OCI-LY1 (cell line): ENCODE results near the gene FBXO4.

Experiments used
- H2AFZ ChIP-seq: fragments of 200-600 bp; sonication (generic), shearing (Covaris generic); 2 replicates; pipeline ENCODE4 v1.6.0; 2014; ENCODE audit warnings: antibody characterized with exemption, mild to moderate bottlenecking, low read length
- H3F3A ChIP-seq: fragments of 200-600 bp; sonication (generic), shearing (Covaris generic); 2 replicates; pipeline ENCODE4 v1.6.0; 2014; ENCODE audit warnings: mild to moderate bottlenecking, antibody characterized with exemption, low read length, moderate library complexity; ENCODE audit not compliant: insufficient read depth
- H3K27ac ChIP-seq: fragments of 200-600 bp; sonication (generic); 2 replicates; pipeline ENCODE4 v1.5.1; 2014; ENCODE audit warnings: low read length, mixed run types, mild to moderate bottlenecking, low read depth; ENCODE audit not compliant: poor library complexity, severe bottlenecking
- H3K27me3 ChIP-seq: fragments of 200-600 bp; sonication (generic); 2 replicates; pipeline ENCODE4 v1.6.0; 2014; ENCODE audit warnings: antibody characterized with exemption, mild to moderate bottlenecking, low read length, moderate library complexity; ENCODE audit not compliant: insufficient read depth
- H3K36me3 ChIP-seq: fragments of 200-600 bp; sonication (generic); 2 replicates; pipeline ENCODE4 v1.6.1; 2014; ENCODE audit warnings: mild to moderate bottlenecking, antibody characterized with exemption, low read length, moderate library complexity, mixed read lengths; ENCODE audit not compliant: insufficient read depth
- H3K4me1 ChIP-seq: fragments of 200-600 bp; sonication (generic); 2 replicates; pipeline ENCODE4 v1.5.1; 2014; ENCODE audit warnings: mild to moderate bottlenecking, low read length, moderate library complexity; ENCODE audit not compliant: insufficient read depth, severe bottlenecking
- H3K4me2 ChIP-seq: fragments of 200-600 bp; sonication (generic), shearing (Covaris generic); 2 replicates; pipeline ENCODE4 v1.6.1; 2014; ENCODE audit warnings: low read length
- H3K4me3 ChIP-seq: fragments of 200-600 bp; sonication (generic); 2 replicates; pipeline ENCODE4 v1.5.1; 2014; ENCODE audit warnings: low read length, low read depth, mild to moderate bottlenecking, mixed read lengths; ENCODE audit not compliant: poor library complexity, severe bottlenecking
- H3K79me2 ChIP-seq: fragments of 200-600 bp; shearing (Covaris generic); 2 replicates; pipeline ENCODE4 v1.6.1; 2016; ENCODE audit warnings: mixed run types, low read length, mixed read lengths; ENCODE audit not compliant: insufficient read depth
- H3K9ac ChIP-seq: fragments of 200-600 bp; sonication (generic), shearing (Covaris generic); 2 replicates; pipeline ENCODE4 v1.6.1; 2014; ENCODE audit warnings: mild to moderate bottlenecking, low read length, mixed read lengths
- H3K9me2 ChIP-seq: fragments of 200-600 bp; sonication (generic), shearing (Covaris generic); 2 replicates; pipeline ENCODE4 v1.6.1; 2014; ENCODE audit warnings: low read depth, mild to moderate bottlenecking, low read length, mixed read lengths
- H3K9me3 ChIP-seq: fragments of 200-600 bp; shearing (Covaris generic); 2 replicates; pipeline ENCODE4 v1.6.1; 2014; ENCODE audit warnings: low read length, mixed read lengths
- H4K20me1 ChIP-seq: fragments of 200-600 bp; sonication (generic), shearing (Covaris generic); 2 replicates; pipeline ENCODE4 v1.6.0; 2016; ENCODE audit warnings: mild to moderate bottlenecking, low read length; ENCODE audit not compliant: insufficient read depth
- EZH2 ChIP-seq: fragments of 200-600 bp; sonication (generic), shearing (Covaris generic); IDR thresholded peaks from 2 replicates; pipeline ENCODE4 v1.8.0; 2017; ENCODE audit warnings: borderline replicate concordance, mixed run types, mild to moderate bottlenecking, antibody characterized with exemption, low read length, moderate library complexity, mixed read lengths
- TF ChIP-seq, protein P1 (sequence below): fragments of 200-600 bp; sonication (generic), shearing (Covaris generic); IDR thresholded peaks from 2 replicates; pipeline ENCODE4 v1.5.1; 2017; ENCODE audit warnings: mild to moderate bottlenecking, antibody characterized with exemption, low read length, moderate library complexity, mixed read lengths

Gene FBXO4

GRCh38 chr5:41906151-41906550 lies 18.9 kb upstream of the FBXO4 start:
- H3K27ac ChIP-seq: no peak overlapping the region
- H3K4me2 ChIP-seq: no peak overlapping the region

GRCh38 chr5:41908374-41909079 lies 16.6 kb upstream of the FBXO4 start:
- H3K4me1 ChIP-seq: peaks cover 14% of the 10 kb centered on the region
- H3K36me3 ChIP-seq: peaks cover 59% of the 10 kb centered on the region
- TF ChIP-seq, protein P1, sequence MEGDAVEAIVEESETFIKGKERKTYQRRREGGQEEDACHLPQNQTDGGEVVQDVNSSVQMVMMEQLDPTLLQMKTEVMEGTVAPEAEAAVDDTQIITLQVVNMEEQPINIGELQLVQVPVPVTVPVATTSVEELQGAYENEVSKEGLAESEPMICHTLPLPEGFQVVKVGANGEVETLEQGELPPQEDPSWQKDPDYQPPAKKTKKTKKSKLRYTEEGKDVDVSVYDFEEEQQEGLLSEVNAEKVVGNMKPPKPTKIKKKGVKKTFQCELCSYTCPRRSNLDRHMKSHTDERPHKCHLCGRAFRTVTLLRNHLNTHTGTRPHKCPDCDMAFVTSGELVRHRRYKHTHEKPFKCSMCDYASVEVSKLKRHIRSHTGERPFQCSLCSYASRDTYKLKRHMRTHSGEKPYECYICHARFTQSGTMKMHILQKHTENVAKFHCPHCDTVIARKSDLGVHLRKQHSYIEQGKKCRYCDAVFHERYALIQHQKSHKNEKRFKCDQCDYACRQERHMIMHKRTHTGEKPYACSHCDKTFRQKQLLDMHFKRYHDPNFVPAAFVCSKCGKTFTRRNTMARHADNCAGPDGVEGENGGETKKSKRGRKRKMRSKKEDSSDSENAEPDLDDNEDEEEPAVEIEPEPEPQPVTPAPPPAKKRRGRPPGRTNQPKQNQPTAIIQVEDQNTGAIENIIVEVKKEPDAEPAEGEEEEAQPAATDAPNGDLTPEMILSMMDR: no peak
- TF ChIP-seq EZH2: no peak
- no peaks in the 10 kb centered on the region for H3K9me3 ChIP-seq
- peaks cover 24% of the 10 kb centered on the region for H3K79me2 ChIP-seq
- no peak overlapping the region for H3K4me3 ChIP-seq
- no peak overlapping the region for H3K9ac ChIP-seq
- H3K9me2 ChIP-seq: no peaks in the 10 kb centered on the region
- no peak overlapping the region for H2AFZ ChIP-seq
- H3K4me2 ChIP-seq: no peak overlapping the region
- no peak overlapping the region for H3K27ac ChIP-seq
- H3K27me3 ChIP-seq: no peaks in the 10 kb centered on the region
- H3F3A ChIP-seq: no peaks in the 10 kb centered on the region
- no peaks in the 10 kb centered on the region for H4K20me1 ChIP-seq

More at GRCh38 chr5:41906151-41906550, 18.9 kb upstream of the FBXO4 start:
- H3K9me2 ChIP-seq: no peaks in the 10 kb centered on the region
- H4K20me1 ChIP-seq: no peaks in the 10 kb centered on the region
- TF ChIP-seq EZH2: no peak
- TF ChIP-seq, protein P1: no peak
- no peaks in the 10 kb centered on the region for H3K27me3 ChIP-seq
- H3K79me2 ChIP-seq: peaks cover 24% of the 10 kb centered on the region
- no peaks in the 10 kb centered on the region for H3K9me3 ChIP-seq
- H3K9ac ChIP-seq: no peak overlapping the region
- peaks cover 21% of the 10 kb centered on the region for H3K4me1 ChIP-seq
- H3F3A ChIP-seq: no peaks in the 10 kb centered on the region
- H3K4me3 ChIP-seq: no peak overlapping the region
- no peak overlapping the region for H2AFZ ChIP-seq
- peaks cover 36% of the 10 kb centered on the region for H3K36me3 ChIP-seq

DNA sequence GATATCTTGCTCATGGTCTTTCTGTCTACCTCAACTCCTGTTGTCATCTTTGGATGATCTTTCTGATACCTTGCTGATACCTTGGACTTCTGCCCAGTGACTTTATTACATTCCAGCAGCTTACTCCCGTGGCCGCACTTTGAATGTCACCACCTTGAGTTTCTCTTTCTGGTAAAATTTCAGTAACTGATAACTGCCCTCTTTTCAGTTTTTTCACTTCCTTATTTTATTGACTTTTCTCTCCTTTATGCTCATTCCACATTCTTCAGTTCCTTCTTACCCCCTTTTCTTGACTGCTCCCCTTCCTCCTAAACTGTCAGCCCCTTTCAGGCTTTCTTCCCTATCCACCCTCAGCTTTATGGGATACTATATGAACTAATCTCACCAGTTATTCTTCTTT lies 7.0 kb upstream of the FBXO4 start:
- no peak overlapping the region for H3K4me2 ChIP-seq
- no peak for TF ChIP-seq EZH2
- TF ChIP-seq, protein P1: no peak
- no peaks in the 10 kb centered on the region; the same call in 1 of the 2 replicates for H3K9me3 ChIP-seq
- no peak overlapping the region for H3K27ac ChIP-seq
- H2AFZ ChIP-seq: no peak overlapping the region
- no peaks in the 10 kb centered on the region for H3K4me1 ChIP-seq
- H3K79me2 ChIP-seq: no peaks in the 10 kb centered on the region
- no peak overlapping the region for H3K4me3 ChIP-seq
- H4K20me1 ChIP-seq: no peaks in the 10 kb centered on the region
- no peaks in the 10 kb centered on the region for H3K9me2 ChIP-seq
- no peaks in the 10 kb centered on the region; the same call in 1 of the 2 replicates for H3F3A ChIP-seq
- H3K36me3 ChIP-seq: peaks cover 83% of the 10 kb centered on the region
- no peak overlapping the region for H3K9ac ChIP-seq
- no peaks in the 10 kb centered on the region for H3K27me3 ChIP-seq
